ENCODE data around the gene OTUD5. TPM values are rescaled to one million over a fixed set of nuclear protein-coding genes. Genes with fewer than 3 reads are reported as not detected.

Gene OTUD5
- total and polyA plus RNA-seq, 7 experiments from 2014 or later, result 17.2 to 95.5 (median 88.2) TPM

DNA sequence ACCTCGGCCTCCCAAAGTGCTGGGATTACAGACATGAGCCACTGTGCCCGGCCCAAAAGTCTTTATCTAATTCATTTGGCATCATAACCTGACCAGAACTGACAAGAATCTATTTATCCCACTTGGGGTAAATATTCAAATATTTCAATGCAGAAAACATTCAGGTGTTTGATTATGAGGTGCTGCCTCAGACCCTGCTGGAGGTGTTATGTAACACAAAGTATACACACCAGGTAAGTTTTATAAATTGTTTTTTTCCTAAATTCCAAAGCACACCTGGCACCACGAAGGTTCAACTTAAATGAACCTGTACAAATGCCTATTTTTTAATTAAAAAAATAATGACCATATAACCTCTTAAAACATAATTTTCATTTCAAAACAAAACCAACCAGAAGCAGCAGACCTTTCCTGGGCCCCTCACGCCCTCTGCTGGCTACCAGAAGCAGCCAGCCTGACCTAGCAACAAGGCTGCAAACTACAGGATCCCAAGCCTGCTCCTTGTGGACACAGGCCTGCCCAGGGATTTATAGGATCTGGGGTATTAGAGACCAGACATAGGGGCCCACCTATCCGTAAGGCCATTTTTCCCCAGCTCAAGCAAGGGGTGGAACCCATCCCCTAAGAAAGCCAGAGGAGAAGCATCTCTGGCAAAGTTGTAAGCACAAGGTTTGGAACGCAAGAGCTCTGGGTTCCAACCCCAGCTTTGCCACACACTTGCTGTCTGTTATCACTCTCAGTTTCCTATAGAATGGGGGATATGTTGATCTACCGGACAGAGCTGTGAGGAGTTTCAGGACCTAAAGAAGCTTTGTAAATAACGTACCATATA, 11.7 kb downstream of the OTUD5 start:
- DNase-seq (peak; percentile 30 to 69 (median 46)), ATAC-seq (peak; percentile 74)
- Mint-ChIP-seq H3K27ac (peak overlapping the region; percentile 44 to 88 (median 71)), H3K9me3 (peaks cover 0 to 1% (median 0%) of the 10 kb centered on the region in 11 donors), H3K4me1 (peaks cover 20 to 59% (median 48%) of the 10 kb centered on the region in 7 donors), H3K4me3 (peak overlapping the region; percentile 25 to 61 (median 50)), H3K27me3 (no peaks in the 10 kb centered on the region), H3K36me3 (peaks cover 0 to 19% (median 5%) of the 10 kb centered on the region in 5 donors)
- H3K36me3 ChIP-seq (ENCODE audit: control insufficient read depth in 2 of 3, insufficient read depth in 3 of 3, low read length in 3 of 3), result no peaks in the 10 kb centered on the region
- no peaks in the 10 kb centered on the region for H3K27me3 ChIP-seq (ENCODE audit: control insufficient read depth in 2 of 2, insufficient read depth in 2 of 2, low read length in 2 of 2)
- intact Hi-C loops (cut with micrococcal nuclease), result loop anchor here (1.0 kb wide), 5 partner anchors 8 to 297 kb away; no protein-coding TSS in a partner anchor
- H3K9me3 ChIP-seq (ENCODE audit: control insufficient read depth in 2 of 3, low read length in 3 of 3), result no peaks in the 10 kb centered on the region
- POLR2A ChIA-PET, result interaction anchor here (0.9 to 12.3 kb wide), 5 partner anchors 8 to 298 kb away, joined by 4 to 432 read pairs (median 7); partner anchors contain the start of genes PIM2 and SLC35A2
- no peak overlapping the region for H3K4me3 ChIP-seq (ENCODE audit: low read length)
- H3K4me1 ChIP-seq (ENCODE audit: control insufficient read depth in 2 of 2, insufficient read depth in 2 of 2, low read length in 2 of 2), result peaks cover 23 to 25% of the 10 kb centered on the region in 2 donors
- CTCF ChIA-PET, result interaction anchor here (0.7 to 1.4 kb wide), 9 partner anchors 8 to 297 kb away, joined by 3 to 8 read pairs (median 4); no protein-coding TSS in a partner anchor
- H3K27ac ChIP-seq (ENCODE audit: low read depth, low read length), result peak overlapping the region; percentile 22

DNA sequence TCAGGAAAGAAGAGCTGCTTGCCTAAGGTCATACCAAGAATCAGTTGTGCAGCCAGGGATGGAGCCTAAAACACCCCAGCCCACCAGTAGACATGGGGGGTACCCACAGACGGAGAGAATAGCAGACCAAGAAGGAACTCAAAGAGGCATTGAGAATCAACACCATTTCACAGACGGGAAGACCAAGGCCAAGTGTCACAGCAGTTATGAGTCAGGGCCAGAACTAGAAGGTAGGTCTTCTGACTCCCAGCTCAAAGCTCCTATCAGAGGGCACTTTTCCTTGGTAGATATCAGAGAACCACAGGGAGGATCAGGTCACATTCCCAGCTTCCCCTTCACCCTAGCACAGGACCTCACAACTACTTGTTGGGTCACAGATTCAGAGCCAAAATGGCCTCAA, 14.5 kb downstream of the OTUD5 start:
- Histone ChIP-seq H3K27ac (ENCODE audit: low read depth, low read length) (peak overlapping the region; percentile 97), H3K27me3 (ENCODE audit: control insufficient read depth in 2 of 2, insufficient read depth in 2 of 2, low read length in 2 of 2) (no peaks in the 10 kb centered on the region), H3K9me3 (ENCODE audit: control insufficient read depth in 2 of 3, low read length in 3 of 3) (no peaks in the 10 kb centered on the region), H3K4me1 (ENCODE audit: control insufficient read depth in 2 of 2, insufficient read depth in 2 of 2, low read length in 2 of 2) (peaks cover 49 to 51% of the 10 kb centered on the region in 2 donors), H3K4me3 (ENCODE audit: low read length) (no peak overlapping the region), H3K36me3 (ENCODE audit: control insufficient read depth in 2 of 3, insufficient read depth in 3 of 3, low read length in 3 of 3) (no peaks in the 10 kb centered on the region)
- H3K27me3 Mint-ChIP-seq, result no peaks in the 10 kb centered on the region
- H3K4me1 Mint-ChIP-seq, result peaks cover 25 to 82% (median 68%) of the 10 kb centered on the region in 7 donors
- CTCF ChIA-PET, result interaction anchor here (0.6 kb wide), 1 partner anchor 14 kb away, joined by 5 read pairs; no protein-coding TSS in a partner anchor
- no peaks in the 10 kb centered on the region for H3K9me3 Mint-ChIP-seq
- POLR2A ChIA-PET, result interaction anchor here (0.6 to 12.3 kb wide), 5 partner anchors 12 to 249 kb away, joined by 3 to 432 read pairs (median 48); partner anchors contain the start of genes OTUD5, PIM2 and SLC35A2
- H3K27ac Mint-ChIP-seq, result peak overlapping the region; percentile 82 to 99 (median 90)
- intact Hi-C loops (cut with micrococcal nuclease), result no loop called here
- peak overlapping the region in 8 of 10 donors; percentile 1 to 79 (median 34) for H3K4me3 Mint-ChIP-seq
- peaks cover 0 to 25% (median 0%) of the 10 kb centered on the region in 5 donors for H3K36me3 Mint-ChIP-seq
- DNase-seq (no peak), ATAC-seq (no peak)

DNA sequence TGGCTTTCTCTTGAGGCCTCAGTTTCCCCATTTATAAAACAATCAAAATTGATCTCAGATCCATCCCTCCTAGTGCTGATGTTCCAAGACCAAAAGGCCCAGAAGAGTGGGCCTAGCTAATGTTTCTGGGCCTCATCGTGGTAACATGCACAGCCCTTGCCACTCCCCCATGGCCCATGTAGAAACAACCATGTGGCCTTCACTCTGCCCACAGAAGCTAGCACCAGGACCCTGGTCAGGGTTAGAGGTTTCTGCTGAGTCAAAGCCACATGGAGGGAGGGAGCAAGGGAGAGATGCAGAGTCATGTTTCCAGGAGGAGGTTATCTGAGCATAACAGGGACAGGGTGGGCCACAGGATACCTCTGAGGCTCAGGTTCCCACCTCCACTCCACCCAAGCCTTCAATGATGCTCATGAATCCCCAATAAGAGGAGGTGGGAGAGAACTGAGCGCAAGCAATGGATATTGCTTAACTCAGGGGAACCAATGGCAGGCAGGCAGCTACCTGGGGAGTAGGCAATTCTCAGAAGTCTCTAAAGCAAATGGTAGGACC, 16.9 kb downstream of the OTUD5 start:
- Histone ChIP-seq H3K9me3 (ENCODE audit: control insufficient read depth in 2 of 3, low read length in 3 of 3) (no peaks in the 10 kb centered on the region), H3K36me3 (ENCODE audit: control insufficient read depth in 2 of 3, insufficient read depth in 3 of 3, low read length in 3 of 3) (no peaks in the 10 kb centered on the region), H3K4me3 (ENCODE audit: low read length) (peak overlapping the region; percentile 55), H3K4me1 (ENCODE audit: control insufficient read depth in 2 of 2, insufficient read depth in 2 of 2, low read length in 2 of 2) (peaks cover 62 to 63% of the 10 kb centered on the region in 2 donors), H3K27me3 (ENCODE audit: control insufficient read depth in 2 of 2, insufficient read depth in 2 of 2, low read length in 2 of 2) (no peaks in the 10 kb centered on the region), H3K27ac (ENCODE audit: low read depth, low read length) (peak overlapping the region; percentile 97)
- POLR2A ChIA-PET, result interaction anchor here (0.9 to 12.3 kb wide), 8 partner anchors 13 to 366 kb away, joined by 3 to 432 read pairs (median 15); partner anchors contain the start of genes HDAC6, OTUD5, PIM2 and PQBP1
- Mint-ChIP-seq H3K4me3 (peak overlapping the region in 9 of 10 donors; percentile 12 to 96 (median 87)), H3K9me3 (peaks cover 0 to 3% (median 0%) of the 10 kb centered on the region in 11 donors), H3K27me3 (peaks cover 0 to 3% (median 0%) of the 10 kb centered on the region in 5 donors), H3K4me1 (peaks cover 34 to 91% (median 80%) of the 10 kb centered on the region in 7 donors), H3K27ac (peak overlapping the region; percentile 96 to 99 (median 99)), H3K36me3 (peaks cover 0 to 35% (median 6%) of the 10 kb centered on the region in 5 donors)
- ATAC-seq, result no peak
- CTCF ChIA-PET, result interaction anchor here (0.8 to 1.9 kb wide), 6 partner anchors 10 to 292 kb away, joined by 3 to 7 read pairs (median 3); no protein-coding TSS in a partner anchor
- intact Hi-C loops (cut with micrococcal nuclease), result no loop called here
- DNase-seq, result no peak

DNA sequence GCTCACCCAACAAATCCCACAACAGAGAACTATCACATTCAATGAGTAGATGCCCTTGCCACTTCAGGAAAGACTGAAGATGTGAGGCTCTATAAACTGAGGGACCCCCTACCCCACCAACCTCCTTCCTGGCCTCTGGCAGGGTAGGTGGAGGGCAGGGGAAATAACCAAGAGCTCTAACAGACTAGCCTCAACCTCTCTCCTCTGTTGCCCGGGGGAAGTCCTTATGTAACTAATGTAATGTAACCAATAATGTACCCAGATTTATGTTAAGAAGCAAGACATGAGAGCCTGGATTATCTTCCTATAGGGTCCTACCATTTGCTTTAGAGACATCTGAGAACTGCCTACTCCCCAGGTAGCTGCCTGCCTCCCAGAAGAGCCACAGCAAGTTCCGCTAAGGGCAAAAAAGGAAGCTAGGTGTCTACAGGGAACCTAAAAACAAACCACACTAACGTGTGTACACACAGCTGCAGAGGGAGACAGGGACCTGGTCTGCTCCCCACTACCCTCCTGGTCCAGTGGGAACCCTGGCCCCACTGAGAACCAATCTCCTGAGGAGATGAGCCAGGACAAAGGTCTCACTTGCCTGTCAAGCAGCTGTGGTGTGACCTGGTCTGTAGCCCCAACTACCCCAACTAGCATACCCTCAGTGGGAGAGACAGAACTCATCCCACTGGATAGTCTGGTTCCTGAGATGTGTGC, 17.7 kb downstream of the OTUD5 start:
- H3K9me3 Mint-ChIP-seq, result peaks cover 0 to 4% (median 0%) of the 10 kb centered on the region in 11 donors
- peak in 8 of 9 donors; percentile 26 to 64 (median 46) for DNase-seq
- intact Hi-C loops (cut with micrococcal nuclease), result loop anchor here (5.0 kb wide), 3 partner anchors 137 to 342 kb away; partner anchors contain the start of genes HDAC6 (in 1 of the 2) and WDR13 (in 1 of the 2)
- peaks cover 70 to 71% of the 10 kb centered on the region in 2 donors for H3K4me1 ChIP-seq (ENCODE audit: control insufficient read depth in 2 of 2, insufficient read depth in 2 of 2, low read length in 2 of 2)
- no peaks in the 10 kb centered on the region for H3K9me3 ChIP-seq (ENCODE audit: control insufficient read depth in 2 of 3, low read length in 3 of 3)
- H3K36me3 Mint-ChIP-seq, result peaks cover 0 to 43% (median 9%) of the 10 kb centered on the region in 5 donors
- H3K4me3 ChIP-seq (ENCODE audit: low read length), result peak overlapping the region; percentile 55
- H3K27ac Mint-ChIP-seq, result peak overlapping the region; percentile 96 to 99 (median 99)
- peak overlapping the region; percentile 78 to 96 (median 88) for H3K4me3 Mint-ChIP-seq
- peaks cover 39 to 97% (median 87%) of the 10 kb centered on the region in 7 donors for H3K4me1 Mint-ChIP-seq
- ChIA-PET CTCF (interaction anchor here (0.7 to 2.0 kb wide), 5 partner anchors 10 to 292 kb away, joined by 3 to 6 read pairs (median 3); partner anchors contain the start of gene PIM2), POLR2A (interaction anchor here (0.9 to 12.3 kb wide), 8 partner anchors 12 to 365 kb away, joined by 3 to 432 read pairs (median 15); partner anchors contain the start of genes HDAC6, OTUD5, PIM2 and PQBP1)
- ATAC-seq, result peak; percentile 8
- H3K27me3 ChIP-seq (ENCODE audit: control insufficient read depth in 2 of 2, insufficient read depth in 2 of 2, low read length in 2 of 2), result no peaks in the 10 kb centered on the region
- H3K27ac ChIP-seq (ENCODE audit: low read depth, low read length), result peak overlapping the region; percentile 97
- H3K36me3 ChIP-seq (ENCODE audit: control insufficient read depth in 2 of 3, insufficient read depth in 3 of 3, low read length in 3 of 3), result no peaks in the 10 kb centered on the region
- peaks cover 0 to 3% (median 0%) of the 10 kb centered on the region in 5 donors for H3K27me3 Mint-ChIP-seq

DNA sequence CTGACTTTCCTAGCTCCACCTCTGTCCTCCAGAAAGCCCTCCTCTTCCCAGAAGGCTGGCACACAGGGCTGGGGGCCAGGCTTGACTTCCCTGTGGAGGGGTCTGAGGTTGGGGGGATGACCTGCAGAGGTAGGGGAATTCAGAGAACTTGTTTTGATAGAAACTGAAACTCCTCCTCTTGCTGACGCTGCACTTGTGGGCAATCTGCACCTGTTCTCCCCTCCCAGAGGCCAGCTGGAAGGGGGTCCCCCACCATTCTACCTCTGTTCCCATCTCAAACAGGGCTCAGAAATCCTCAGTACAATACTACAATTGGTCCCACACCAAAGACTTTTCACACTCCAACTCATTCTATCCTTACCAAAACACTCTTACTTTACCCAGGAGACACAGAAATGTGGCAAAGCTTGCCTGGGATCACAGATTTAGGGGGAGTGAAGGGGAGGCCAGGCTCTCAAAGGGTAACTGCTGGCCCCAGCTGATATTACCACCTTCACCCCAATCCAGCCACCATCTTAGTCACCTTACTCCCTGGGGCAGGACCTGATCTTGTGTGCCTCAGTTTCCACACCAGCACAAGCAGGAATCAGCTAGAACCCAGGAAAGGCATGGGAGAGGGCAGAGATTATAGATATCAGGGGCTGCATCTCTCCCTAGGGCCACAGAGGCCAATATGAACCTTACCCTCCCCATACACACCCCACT, 18.5 kb downstream of the OTUD5 start:
- ATAC-seq (peak; percentile 67), DNase-seq (peak in 8 of 9 donors; percentile 59 to 87 (median 76))
- peak overlapping the region; percentile 97 for H3K27ac ChIP-seq (ENCODE audit: low read depth, low read length)
- H3K4me3 ChIP-seq (ENCODE audit: low read length), result peak overlapping the region; percentile 55
- no peaks in the 10 kb centered on the region for H3K9me3 ChIP-seq (ENCODE audit: control insufficient read depth in 2 of 3, low read length in 3 of 3)
- H3K27me3 ChIP-seq (ENCODE audit: control insufficient read depth in 2 of 2, insufficient read depth in 2 of 2, low read length in 2 of 2), result no peaks in the 10 kb centered on the region
- Mint-ChIP-seq H3K27ac (peak overlapping the region; percentile 96 to 99 (median 99)), H3K27me3 (peaks cover 0 to 3% (median 0%) of the 10 kb centered on the region in 5 donors), H3K4me3 (peak overlapping the region; percentile 78 to 96 (median 88)), H3K4me1 (peaks cover 42 to 98% (median 88%) of the 10 kb centered on the region in 7 donors), H3K9me3 (peaks cover 0 to 4% (median 0%) of the 10 kb centered on the region in 11 donors), H3K36me3 (peaks cover 0 to 51% (median 16%) of the 10 kb centered on the region in 5 donors)
- peaks cover 0 to 7% (median 0%) of the 10 kb centered on the region in 3 experiments for H3K36me3 ChIP-seq (ENCODE audit: control insufficient read depth in 2 of 3, insufficient read depth in 3 of 3, low read length in 3 of 3)
- intact Hi-C loops (cut with micrococcal nuclease), result loop anchor here (5.0 kb wide), 3 partner anchors 137 to 342 kb away; partner anchors contain the start of genes HDAC6 (in 1 of the 2) and WDR13 (in 1 of the 2)
- ChIA-PET POLR2A (interaction anchor here (0.6 to 12.3 kb wide), 11 partner anchors 11 to 1571 kb away, joined by 3 to 432 read pairs (median 11); partner anchors contain the start of genes HDAC6, OTUD5, PIM2 and PQBP1), CTCF (interaction anchor here (0.7 to 2.0 kb wide), 4 partner anchors 20 to 291 kb away, joined by 3 to 6 read pairs (median 4); partner anchors contain the start of gene PIM2)
- H3K4me1 ChIP-seq (ENCODE audit: control insufficient read depth in 2 of 2, insufficient read depth in 2 of 2, low read length in 2 of 2), result peaks cover 78% of the 10 kb centered on the region in 2 donors
